HCT116 (cell line): ENCODE results near the gene YIF1B. TPM values are rescaled to one million over a fixed set of nuclear protein-coding genes. Genes with fewer than 3 reads are reported as not detected.
"Not testable (repeated sequence)": the region's sequence is repeated elsewhere in the genome, so short reads cannot be mapped to it uniquely, and the experiment has no call there.

Experiments used
- ATAC-seq: fragments of 200-7000 bp; cut with Tn5 transposase; 2 replicates; pipeline ENCODE4 v1.9.1; 2020; ENCODE audit warnings: mild to moderate bottlenecking, moderate library complexity
- BruUV-seq: library from RNA; stranded (reverse); fragments of 400-500 nt; replicated peaks from 2 replicates; lab custom pipeline; 2021; lab: Mats Ljungman, UMichigan
- CTCF ChIA-PET: fragments of 300-600 bp; sonication (Branson Sonifier 250); formaldehyde crosslinking; loops from one replicate; lab custom pipeline; 2021; ENCODE audit warnings: antibody characterized with exemption; lab: Charles Lee
- POLR2A ChIA-PET: fragments of 300-600, 350-600 bp; sonication (Branson Sonifier 250); formaldehyde crosslinking; loops from one replicate; lab custom pipeline; 2021; ENCODE audit warnings: antibody characterized with exemption; lab: Charles Lee
- RAD21 ChIA-PET, 2 experiments: fragments of 300-600 bp; sonication (Branson Sonifier 250); formaldehyde crosslinking; loops; one replicate each; lab custom pipeline; 2023; ENCODE audit warnings: low total read pairs in 2 of 2; ENCODE audit not compliant: uncharacterized antibody in 2 of 2, unreplicated experiment in 2 of 2, low non-redundant PET in 1 of 2; lab: Charles Lee
- DNase-seq: peaks from one replicate; pipeline ENCODE4 v3.0.0-alpha.2; 2010; ENCODE audit warnings: low read depth, low spot score
- H2AFZ ChIP-seq: fragments of 200-600 bp; shearing (Covaris generic), sonication (generic); 2 replicates; pipeline ENCODE4 v1.6.1; 2017; ENCODE audit warnings: low read depth, mixed run types, mixed read lengths, antibody characterized with exemption, low read length; ENCODE audit not compliant: poor library complexity, severe bottlenecking
- H3K27ac ChIP-seq: 2 replicates; pipeline ENCODE4 v1.5.1; 2012; ENCODE audit warnings: low read depth, low read length
- H3K27me3 ChIP-seq: fragments of 200-600 bp; sonication (generic); 2 replicates; pipeline ENCODE4 v1.6.1; 2016; ENCODE audit warnings: mixed run types, low read length, mixed read lengths; ENCODE audit not compliant: insufficient read depth
- H3K36me3 ChIP-seq, 2 experiments: fragments of 200-500 bp in 1 of 2; fragments of 200-600 bp in 1 of 2; sonication (Bioruptor generic) in 1 of 2; sonication (generic) in 1 of 2; 2 replicates each; pipeline versions ENCODE4 v1.5.1 to v1.6.1; 2014 to 2016; ENCODE audit warnings: low read length in 2 of 2, inconsistent platforms in 1 of 2, mixed read lengths in 1 of 2, mixed run types in 1 of 2; ENCODE audit not compliant: insufficient read depth in 2 of 2, control insufficient read depth in 1 of 2
- H3K4me1 ChIP-seq, 2 experiments: fragments of 200-600 bp in 1 of 2; sonication (generic) in 1 of 2; 2 replicates each; pipeline versions ENCODE4 v1.5.1 to v1.6.1; 2012 to 2017; ENCODE audit warnings: low read length in 2 of 2, inconsistent platforms in 1 of 2, mild to moderate bottlenecking in 1 of 2, mixed read lengths in 1 of 2, mixed run types in 1 of 2, moderate library complexity in 1 of 2; ENCODE audit not compliant: insufficient read depth in 2 of 2, control insufficient read depth in 1 of 2
- H3K4me2 ChIP-seq: fragments of 200-600 bp; sonication (generic); 2 replicates; pipeline ENCODE4 v1.6.1; 2017; ENCODE audit warnings: mixed run types, low read length, mixed read lengths
- H3K4me3 ChIP-seq, 2 experiments: fragments of 200-600 bp in 1 of 2; sonication (generic) in 1 of 2; replicated peaks in 1 of 2; 2 replicates each; pipeline ENCODE4 v1.5.1; 2011 to 2016; ENCODE audit warnings: low read length in 2 of 2, control low read depth in 1 of 2, low read depth in 1 of 2, mild to moderate bottlenecking in 1 of 2, mixed read lengths in 1 of 2, mixed run types in 1 of 2
- H3K79me2 ChIP-seq: fragments of 200-600 bp; sonication (generic); 2 replicates; pipeline ENCODE4 v1.6.1; 2017; ENCODE audit warnings: mild to moderate bottlenecking, mixed run types, low read length, moderate library complexity, mixed read lengths; ENCODE audit not compliant: insufficient read depth
- H3K9ac ChIP-seq: fragments of 200-600 bp; sonication (generic); 2 replicates; pipeline ENCODE4 v1.6.1; 2016; ENCODE audit warnings: low read length, mixed read lengths
- H3K9me2 ChIP-seq: fragments of 200-600 bp; sonication (generic), shearing (Covaris generic); 2 replicates; pipeline ENCODE4 v1.6.1; 2017; ENCODE audit warnings: mixed run types, mild to moderate bottlenecking, moderate library complexity; ENCODE audit not compliant: insufficient read depth
- H3K9me3 ChIP-seq, 2 experiments: fragments of 200-500 bp in 1 of 2; fragments of 200-600 bp in 1 of 2; sonication (Bioruptor generic) in 1 of 2; sonication (generic) in 1 of 2; 2 replicates each; pipeline ENCODE4 v1.6.1; 2014 to 2017; ENCODE audit warnings: low read length in 2 of 2, mixed read lengths in 2 of 2, inconsistent platforms in 1 of 2, low read depth in 1 of 2, mild to moderate bottlenecking in 1 of 2, mixed run types in 1 of 2, moderate library complexity in 1 of 2; ENCODE audit not compliant: control insufficient read depth in 1 of 2, insufficient read depth in 1 of 2
- H4K20me1 ChIP-seq: fragments of 200-600 bp; sonication (generic), shearing (Covaris generic); 2 replicates; pipeline ENCODE4 v1.6.1; 2017; ENCODE audit warnings: mixed run types, mild to moderate bottlenecking, moderate library complexity; ENCODE audit not compliant: insufficient read depth
- ATF3 ChIP-seq: IDR thresholded peaks from 2 replicates; pipeline ENCODE4 v1.6.1; 2012
- CBX3 ChIP-seq: IDR thresholded peaks from 2 replicates; pipeline ENCODE4 v1.6.1; 2012; ENCODE audit warnings: low read depth
- ELF1 ChIP-seq: IDR thresholded peaks from 2 replicates; pipeline ENCODE4 v1.6.1; 2012; ENCODE audit warnings: low read depth, borderline replicate concordance
- EZH2 ChIP-seq: fragments of 200-600 bp; sonication (generic); IDR thresholded peaks from 2 replicates; pipeline ENCODE4 v1.6.1; 2017; ENCODE audit warnings: antibody characterized with exemption, mixed run types
- FOSL1 ChIP-seq: IDR thresholded peaks from 2 replicates; pipeline ENCODE4 v1.6.1; 2012; ENCODE audit warnings: low read depth
- MAX ChIP-seq: IDR thresholded peaks from 2 replicates; pipeline ENCODE4 v1.6.1; 2012
- POLR2A ChIP-seq: IDR thresholded peaks from 2 replicates; pipeline ENCODE4 v1.7.0; 2011; ENCODE audit warnings: borderline replicate concordance; ENCODE audit not compliant: insufficient read depth, insufficient read length; ENCODE audit errors: extremely low read depth
- POLR2AphosphoS5 ChIP-seq: IDR thresholded peaks from 2 replicates; pipeline ENCODE4 v1.6.1; 2011; ENCODE audit warnings: mild to moderate bottlenecking, low read depth, low read length, moderate library complexity
- REST ChIP-seq: IDR thresholded peaks from 2 replicates; pipeline ENCODE4 v1.6.1; 2012; ENCODE audit warnings: low read depth
- SIN3A ChIP-seq: IDR thresholded peaks from 2 replicates; pipeline ENCODE4 v1.6.1; 2012; ENCODE audit warnings: low read depth
- SP1 ChIP-seq: IDR thresholded peaks from 2 replicates; pipeline ENCODE4 v1.6.1; 2012; ENCODE audit warnings: low read depth
- TCF7L2 ChIP-seq: IDR thresholded peaks from 2 replicates; pipeline ENCODE4 v1.7.0; 2011; ENCODE audit warnings: borderline replicate concordance, inconsistent platforms; ENCODE audit not compliant: insufficient read depth, insufficient read length; ENCODE audit errors: extremely low read depth
- ZBTB33 ChIP-seq: IDR thresholded peaks from 2 replicates; pipeline ENCODE4 v1.6.1; 2011; ENCODE audit warnings: mild to moderate bottlenecking, low read length, moderate library complexity; ENCODE audit not compliant: insufficient replicate concordance; ENCODE audit errors: extremely low read depth
- ZFX ChIP-seq: fragments of 450-650 bp; IDR thresholded peaks from 2 replicates; pipeline ENCODE4 v1.6.1; 2017
- ZNF274 ChIP-seq: fragments of 200-500 bp; sonication (Bioruptor generic); IDR thresholded peaks from 2 replicates; pipeline ENCODE4 v1.6.1; 2014; ENCODE audit warnings: mild to moderate bottlenecking, low read depth, low read length, inconsistent platforms
- intact Hi-C: fragments of 100-400 bp; cut with micrococcal nuclease; formaldehyde crosslinking; loops from 2 replicates; pipeline ENCODE4 v1.10.0; 2022
- total RNA-seq: library from RNA; stranded (reverse); gene quantifications from one replicate; pipeline ENCODE4 v1.2.1, GENCODE V29; 2021; ENCODE audit not compliant: unreplicated experiment

The YIF1B gene
- total RNA-seq, 1 experiment from 2014 or later = 67.5 TPM

- Histone ChIP-seq H3K4me3 (no peak overlapping the region), H3K36me3 (no peaks in the 10 kb centered on the region; a peak in 1 of 4 replicates), H2AFZ (no peak overlapping the region), H4K20me1 (no peaks in the 10 kb centered on the region), H3K9me2 (no peaks in the 10 kb centered on the region), H3K4me2 (no peak overlapping the region), H3K9me3 (no peaks in the 10 kb centered on the region), H3K9ac (no peak overlapping the region), H3K27ac (no peak overlapping the region), H3K27me3 (no peaks in the 10 kb centered on the region), H3K4me1 (peaks cover 8 to 18% of the 10 kb centered on the region in 2 experiments), H3K79me2 (no peaks in the 10 kb centered on the region)
- RAD21 ChIA-PET = no interaction called here
- TF ChIP-seq MAX (no peak), REST (no peak), CBX3 (no peak), FOSL1 (no peak), POLR2AphosphoS5 (no peak), SP1 (no peak), ZNF274 (no peak), ATF3 (no peak), TCF7L2 (no peak), SIN3A (no peak), ZFX (no peak), ELF1 (no peak), EZH2 (no peak), POLR2A (no peak), ZBTB33 (no peak)
- no TSS peak for BruUV-seq
- no peak for DNase-seq
- POLR2A ChIA-PET = interaction anchor here (0.6 kb wide), 1 partner anchor 413 kb away, joined by 4 read pairs; no protein-coding TSS in a partner anchor
- no peak for ATAC-seq
- CTCF ChIA-PET = no interaction called here
- intact Hi-C loops = no loop called here
These were observed 25.2 kb upstream of the YIF1B start for GRCh38 chr19:38340927-38341326.

- H3K36me3 ChIP-seq, CTCF ChIA-PET, H2AFZ ChIP-seq, H3K9ac ChIP-seq, H3K27ac ChIP-seq, POLR2A ChIA-PET, H3K4me2 ChIP-seq, ATAC-seq, H3K27me3 ChIP-seq, H3K4me3 ChIP-seq, intact Hi-C loops, H3K79me2 ChIP-seq, H3K9me2 ChIP-seq, H4K20me1 ChIP-seq, DNase-seq, RAD21 ChIA-PET, H3K9me3 ChIP-seq: not testable (repeated sequence)
- H3K4me1 ChIP-seq = peaks cover 8 to 26% of the 10 kb centered on the region in 2 experiments
- TSS peak; percentile 23 for BruUV-seq
These were observed 23.3 kb upstream of the YIF1B start for GRCh38 chr19:38339011-38339410.
